Ovary (tissue), 9 donors: ENCODE data around the gene METTL5. TPM values are rescaled to one million over a fixed set of nuclear protein-coding genes. Genes with fewer than 3 reads are reported as not detected.
"Not testable (repeated sequence)": the region's sequence is repeated elsewhere in the genome, so short reads cannot be mapped to it uniquely, and the experiment has no call there.

Source experiments
- DNase-seq, 5 donors: peaks; one replicate each; pipeline ENCODE4 v3.0.0-alpha.2; 2019 to 2020
- H3K27ac ChIP-seq, 2 donors: fragments of 200-600 bp; one replicate each; pipeline versions ENCODE4 v1.5.1 to v1.8.0; 2019 to 2022
- H3K27me3 ChIP-seq: fragments of 200-600 bp; one replicate; pipeline ENCODE4 v1.8.0; 2022
- H3K36me3 ChIP-seq: fragments of 200-600 bp; sonication (generic); one replicate; pipeline ENCODE4 v1.5.1; 2019
- H3K4me1 ChIP-seq: one replicate; pipeline ENCODE4 v1.8.1; 2013; ENCODE audit warnings: mild to moderate bottlenecking, moderate library complexity; ENCODE audit not compliant: insufficient read depth
- H3K4me3 ChIP-seq: fragments of 200-600 bp; sonication (generic); one replicate; pipeline ENCODE4 v1.5.1; 2017
- H3K9me3 ChIP-seq, 2 donors: fragments of 200-600 bp in 1 of 2; sonication (generic) in 1 of 2; one replicate each; pipeline versions ENCODE4 v1.5.1 to v1.8.1; 2013 to 2019; ENCODE audit warnings: mild to moderate bottlenecking in 1 of 2, moderate library complexity in 1 of 2
- CTCF ChIP-seq, 3 donors: fragments of 450-650 bp in 2 of 3; fragments of 200-600 bp in 1 of 3; IDR thresholded peaks; one replicate each; pipeline versions ENCODE4 v1.5.1 to v1.8.0; 2016 to 2022; ENCODE audit warnings: antibody characterized with exemption in 3 of 3, mild to moderate bottlenecking in 1 of 3
- EP300 ChIP-seq: sonication (generic); formaldehyde crosslinking; IDR thresholded peaks from one replicate; pipeline ENCODE4 v1.6.1; 2017; ENCODE audit warnings: antibody characterized with exemption
- POLR2A ChIP-seq: fragments of 450-650 bp; IDR thresholded peaks from one replicate; pipeline ENCODE4 v1.6.1; 2017; ENCODE audit warnings: antibody characterized with exemption, mild to moderate bottlenecking, moderate library complexity
- WGBS, 3 donors: extraction: QIAGEN DNeasy Blood & Tissue Kit in 1 of 3; methylation state at CpG; one replicate each; pipeline versions ENCODE4 v1.1.5 to v1.1.7; 2013 to 2017; 5-methylcytosine and 5-hydroxymethylcytosine counted together
- intact Hi-C, 4 donors: fragments of 100-400 bp; cut with DNase I; formaldehyde crosslinking; loops; one replicate each; pipeline versions ENCODE4 v1.11.0 to v1.15.1; 2022 to 2023
- polyA plus RNA-seq, 2 donors: library from polyadenylated mRNA; stranded (reverse); fragments of 200-250 nt in 1 of 2; fragments of 350-450 nt in 1 of 2; fragmentation: Illumina TruSeq in 1 of 2; extraction: RNeasy Lipid Tissue Mini Kit (QIAGEN cat#74804) in 1 of 2; gene quantifications; one replicate each; pipeline ENCODE4 v1.2.3, GENCODE V29; 2013 to 2014
- total RNA-seq, 7 donors: library from RNA; depleted of rRNA in 2 of 7; stranded (reverse); fragments of >200 nt in 2 of 7; fragmentation: NEBNext Ultra II Directional in 3 of 7; extraction: Animal tissue kit (Norgen Biotek cat#: 25700) in 3 of 7; gene quantifications; one replicate each; pipeline versions ENCODE4 v1.1.0 to v1.2.4, GENCODE V29; 2016 to 2023
- donor health status: DM: no; HTN: no; CAD: no; lungs with moderate emphysema.
- donor health status: DM: no; HTN: no; CAD: no.
- donor health status: Bipolar disorder and iron deficiency.
- donor health status: DM: yes; HTN: yes; CAD: no.
- donor health status: DM: no; HTN: no; CAD: no.
- donor health status: DM: yes; HTN: yes; CAD: no.

METTL5 gene
- total and polyA plus RNA-seq, 9 donors, result 19.9 to 44.0 (median 29.8) TPM

- TF ChIP-seq CTCF (IDR thresholded peaks at IDR 0.05) (no peak), POLR2A (no peak), EP300 (no peak)
- Histone ChIP-seq H3K27me3 (no peaks in the 10 kb centered on the region), H3K27ac (no peak overlapping the region), H3K9me3 (no peaks in the 10 kb centered on the region), H3K4me1 (peaks cover 4% of the 10 kb centered on the region), H3K4me3 (no peak overlapping the region), H3K36me3 (no peaks in the 10 kb centered on the region)
- intact Hi-C loops, result loop anchor here in 3 of 4 donors (10.0 kb wide), 2 partner anchors 92 to 102 kb away; no protein-coding TSS in a partner anchor
- WGBS, 3 donors, result 73 to 81% (median 80%) methylated on average over 4 of the region's 4 CpGs
- DNase-seq, result no peak
Measured at GRCh38 chr2:169822785-169823392, 1.8 kb downstream of the METTL5 start.

- intact Hi-C loops, result loop anchor here in 3 of 4 donors (10.0 kb wide), 2 partner anchors 93 to 103 kb away; no protein-coding TSS in a partner anchor
- DNase-seq, result no peak
- Histone ChIP-seq H3K27me3 (no peaks in the 10 kb centered on the region), H3K4me3 (no peak overlapping the region), H3K9me3 (no peaks in the 10 kb centered on the region), H3K27ac (no peak overlapping the region), H3K4me1 (peaks cover 4% of the 10 kb centered on the region), H3K36me3 (no peaks in the 10 kb centered on the region)
- TF ChIP-seq CTCF (IDR thresholded peaks at IDR 0.05) (no peak), EP300 (no peak), POLR2A (no peak)
- WGBS, 3 donors, result 20 to 41% (median 27%) methylated on average over 3 of the region's 3 CpGs
Measured at GRCh38 chr2:169822036-169822435, 2.7 kb downstream of the METTL5 start.

- WGBS, 3 donors, result 88 to 93% (median 89%) methylated on average over 7 of the region's 7 CpGs
- not testable (repeated sequence) for H3K9me3 ChIP-seq, H3K4me1 ChIP-seq, H3K4me3 ChIP-seq, H3K36me3 ChIP-seq, H3K27me3 ChIP-seq, H3K27ac ChIP-seq, DNase-seq
- intact Hi-C loops, result loop anchor here in 3 of 4 donors (10.0 kb wide), 2 partner anchors 95 to 105 kb away; no protein-coding TSS in a partner anchor
Measured at GRCh38 chr2:169820101-169820500, 4.6 kb downstream of the METTL5 start.

GRCh38 chr2:169819106-169819505 is 5.6 kb downstream of the METTL5 start:
- Histone ChIP-seq H3K27me3 (no peaks in the 10 kb centered on the region), H3K27ac (no peak overlapping the region), H3K4me3 (no peak overlapping the region), H3K9me3 (no peaks in the 10 kb centered on the region), H3K36me3 (no peaks in the 10 kb centered on the region), H3K4me1 (peaks cover 2% of the 10 kb centered on the region)
- WGBS, 3 donors, result 87 to 92% (median 91%) methylated on average over 1 of the region's 1 CpG
- DNase-seq, result no peak
- intact Hi-C loops, result no loop called here
- TF ChIP-seq POLR2A (no peak), CTCF (IDR thresholded peaks at IDR 0.05) (no peak)

GRCh38 chr2:169818241-169818640 is 6.5 kb downstream of the METTL5 start:
- Histone ChIP-seq H3K4me3 (no peak overlapping the region), H3K27ac (no peak overlapping the region), H3K4me1 (no peaks in the 10 kb centered on the region), H3K9me3 (no peaks in the 10 kb centered on the region), H3K36me3 (no peaks in the 10 kb centered on the region), H3K27me3 (no peaks in the 10 kb centered on the region)
- no peak for DNase-seq
- no peak for TF ChIP-seq CTCF (IDR thresholded peaks at IDR 0.05)
- no peak for TF ChIP-seq EP300
- TF ChIP-seq POLR2A, result no peak
- intact Hi-C loops, result no loop called here

- H3K4me1 ChIP-seq, DNase-seq, H3K36me3 ChIP-seq, intact Hi-C loops, H3K27me3 ChIP-seq, H3K4me3 ChIP-seq, H3K9me3 ChIP-seq, H3K27ac ChIP-seq: not testable (repeated sequence)
- 92 to 97% (median 95%) methylated on average over 6 of the region's 6 CpGs for WGBS, 3 donors
Measured at GRCh38 chr2:169817369-169817768, 7.3 kb downstream of the METTL5 start.

GRCh38 chr2:169816961-169817360 is 7.7 kb downstream of the METTL5 start:
- H3K36me3 ChIP-seq, result not testable (repeated sequence)

More at GRCh38 chr2:169816961-169817360, 7.7 kb downstream of the METTL5 start:
- H3K4me3 ChIP-seq, intact Hi-C loops, H3K9me3 ChIP-seq, DNase-seq, H3K4me1 ChIP-seq, H3K27me3 ChIP-seq, H3K27ac ChIP-seq: not testable (repeated sequence)
